Measurements from ENCODE around the gene GATA5.
"Not testable (repeated sequence)": the region's sequence is repeated elsewhere in the genome, so short reads cannot be mapped to it uniquely, and the experiment has no call there.

Gene GATA5

GRCh38 chr20:62427172-62428001 is 48.4 kb downstream of the GATA5 start, which contains the start of gene RBBP8NL:
TSS of gene RBBP8NL (minus strand) at chr20:62427539. CDS start at chr20:62419647, 7,892 bp downstream.
- no peak for DNase-seq

GRCh38 chr20:62426699-62427131 is 49.1 kb downstream of the GATA5 start:
- DNase-seq = no peak

GRCh38 chr20:62426059-62426348 is 49.8 kb downstream of the GATA5 start:
- DNase-seq = not testable (repeated sequence)

- no peak for DNase-seq
These were observed 50.3 kb downstream of the GATA5 start for GRCh38 chr20:62425281-62426058.

GRCh38 chr20:62424249-62425107 is 51.3 kb downstream of the GATA5 start:
- no peak for DNase-seq

- no peak for DNase-seq
These were observed 52.5 kb downstream of the GATA5 start for GRCh38 chr20:62423326-62423706.

GRCh38 chr20:62422636-62423325 is 53.0 kb downstream of the GATA5 start:
- DNase-seq = no peak

- no peak for DNase-seq
These were observed 54.1 kb downstream of the GATA5 start for GRCh38 chr20:62421716-62421990.

- DNase-seq = no peak
These were observed 54.7 kb downstream of the GATA5 start for GRCh38 chr20:62420846-62421715.

GRCh38 chr20:62419759-62420158 is 56.0 kb downstream of the GATA5 start:
- no peak for DNase-seq

GRCh38 chr20:62418709-62419487 is 56.9 kb downstream of the GATA5 start:
- no peak for DNase-seq

GRCh38 chr20:62417981-62418708 is 57.6 kb downstream of the GATA5 start:
- no peak for DNase-seq

- DNase-seq = no peak
These were observed 58.9 kb downstream of the GATA5 start for GRCh38 chr20:62416651-62417637.

- no peak for DNase-seq
These were observed 60.3 kb downstream of the GATA5 start for GRCh38 chr20:62415354-62416111.

- DNase-seq = no peak
These were observed 61.8 kb downstream of the GATA5 start for GRCh38 chr20:62413896-62414481.
